WTC11 (cell line): Measurements from ENCODE around the gene GALNT12. TPM values are rescaled to one million over a fixed set of nuclear protein-coding genes. Genes with fewer than 3 reads are reported as not detected.

Experiments
- ATAC-seq: fragments of 200-7000 bp; cut with Tn5 transposase; 2 replicates; pipeline ENCODE4 v1.10.0; 2021; ENCODE audit warnings: mild to moderate bottlenecking, moderate library complexity
- CTCF ChIA-PET: fragments of 300-600 bp; sonication (Branson Sonifier 250); formaldehyde crosslinking; loops from one replicate; lab custom pipeline; 2021; ENCODE audit warnings: antibody characterized with exemption; lab: Charles Lee
- POLR2A ChIA-PET: fragments of 350-600 bp; sonication (Branson Sonifier 250); formaldehyde crosslinking; loops from one replicate; lab custom pipeline; 2021; ENCODE audit warnings: antibody characterized with exemption; lab: Charles Lee
- DNase-seq: peaks from one replicate; pipeline ENCODE4 v3.0.0; 2021; ENCODE audit warnings: low spot score
- H3K27ac Mint-ChIP-seq: 2 replicates; pipeline ENCODE4 v1.8.0; 2021; ENCODE audit warnings: mixed read lengths
- H3K27me3 Mint-ChIP-seq: 2 replicates; pipeline ENCODE4 v1.8.0; 2021; ENCODE audit warnings: low read depth, mild to moderate bottlenecking, moderate library complexity, mixed read lengths
- H3K36me3 Mint-ChIP-seq: 2 replicates; pipeline ENCODE4 v1.8.0; 2021; ENCODE audit warnings: mixed read lengths
- H3K4me1 Mint-ChIP-seq: 2 replicates; pipeline ENCODE4 v1.8.0; 2022; ENCODE audit warnings: mixed read lengths
- H3K4me3 Mint-ChIP-seq: 2 replicates; pipeline ENCODE4 v1.8.0; 2021; ENCODE audit warnings: mild to moderate bottlenecking, moderate library complexity, mixed read lengths
- H3K9me3 Mint-ChIP-seq: 2 replicates; pipeline ENCODE4 v1.8.0; 2021; ENCODE audit warnings: mixed read lengths
- AFF4 ChIP-seq: sonication (generic); formaldehyde crosslinking; IDR thresholded peaks from 2 replicates; pipeline ENCODE4 v1.8.1; 2023; ENCODE audit warnings: mild to moderate bottlenecking, missing genetic modification reagents, borderline replicate concordance
- CDX4 ChIP-seq: fragments of 250-450 bp; sonication (Bioruptor Pico); IDR thresholded peaks from 2 replicates; pipeline ENCODE4 v1.9.0; 2021; ENCODE audit warnings: moderate library complexity, mild to moderate bottlenecking, inconsistent platforms, borderline replicate concordance
- E2F4 ChIP-seq: sonication (generic); formaldehyde crosslinking; IDR thresholded peaks from 2 replicates; pipeline ENCODE4 v1.8.1; 2022; ENCODE audit warnings: low read depth, mild to moderate bottlenecking, moderate library complexity, missing genetic modification reagents, borderline replicate concordance
- E2F5 ChIP-seq: sonication (generic); formaldehyde crosslinking; IDR thresholded peaks from 2 replicates; pipeline ENCODE4 v1.8.1; 2022; ENCODE audit warnings: mild to moderate bottlenecking, moderate library complexity, missing genetic modification reagents
- ERG ChIP-seq: fragments of 250-450 bp; sonication (Bioruptor Pico); IDR thresholded peaks from 2 replicates; pipeline ENCODE4 v1.8.0; 2021; ENCODE audit warnings: mild to moderate bottlenecking
- ESRRA ChIP-seq: sonication (generic); formaldehyde crosslinking; IDR thresholded peaks from 2 replicates; pipeline ENCODE4 v1.8.1; 2022; ENCODE audit warnings: mild to moderate bottlenecking, missing genetic modification reagents, borderline replicate concordance
- FOXP4 ChIP-seq: sonication (generic); formaldehyde crosslinking; IDR thresholded peaks from 2 replicates; pipeline ENCODE4 v1.8.0; 2022; ENCODE audit warnings: mild to moderate bottlenecking, missing genetic modification reagents
- GRHL2 ChIP-seq: fragments of 250-450 bp; sonication (Bioruptor Pico); IDR thresholded peaks from 2 replicates; pipeline ENCODE4 v1.8.0; 2022; ENCODE audit warnings: mild to moderate bottlenecking, moderate library complexity; ENCODE audit not compliant: insufficient replicate concordance, severe bottlenecking
- HMGA2 ChIP-seq: fragments of 250-450 bp; sonication (Bioruptor Pico); IDR thresholded peaks from 2 replicates; pipeline ENCODE4 v1.4.0; 2021; ENCODE audit warnings: mild to moderate bottlenecking, moderate library complexity
- IRF1 ChIP-seq: sonication (generic); formaldehyde crosslinking; IDR thresholded peaks from 2 replicates; pipeline ENCODE4 v1.8.0; 2023; ENCODE audit warnings: missing genetic modification reagents
- JUN ChIP-seq: sonication (generic); formaldehyde crosslinking; IDR thresholded peaks from 2 replicates; pipeline ENCODE4 v1.8.0; 2023; ENCODE audit warnings: mild to moderate bottlenecking, missing genetic modification reagents
- MYBL2 ChIP-seq: sonication (generic); formaldehyde crosslinking; IDR thresholded peaks from 2 replicates; pipeline ENCODE4 v1.8.1; 2023; ENCODE audit warnings: mild to moderate bottlenecking, moderate library complexity, missing genetic modification reagents
- NFATC4 ChIP-seq: fragments of 250-450 bp; sonication (Bioruptor Pico); IDR thresholded peaks from 2 replicates; pipeline ENCODE4 v1.9.0; 2021; ENCODE audit warnings: mild to moderate bottlenecking
- NR1H2 ChIP-seq: sonication (generic); formaldehyde crosslinking; IDR thresholded peaks from 2 replicates; pipeline ENCODE4 v1.9.0; 2021; ENCODE audit warnings: mild to moderate bottlenecking, moderate library complexity, missing genetic modification reagents
- RELA ChIP-seq: sonication (generic); formaldehyde crosslinking; IDR thresholded peaks from 2 replicates; pipeline ENCODE4 v1.8.1; 2022; ENCODE audit warnings: missing genetic modification reagents, mild to moderate bottlenecking, borderline replicate concordance
- RORB ChIP-seq: fragments of 250-450 bp; sonication (Bioruptor Pico); IDR thresholded peaks from 2 replicates; pipeline ENCODE4 v1.9.0; 2021; ENCODE audit warnings: mild to moderate bottlenecking
- SMAD4 ChIP-seq: sonication (generic); formaldehyde crosslinking; IDR thresholded peaks from 2 replicates; pipeline ENCODE4 v1.8.0; 2022; ENCODE audit warnings: mild to moderate bottlenecking, missing genetic modification reagents
- TP53 ChIP-seq: sonication (generic); formaldehyde crosslinking; IDR thresholded peaks from 2 replicates; pipeline ENCODE4 v1.8.1; 2023; ENCODE audit warnings: mild to moderate bottlenecking, missing genetic modification reagents
- ZNF263 ChIP-seq: sonication (generic); formaldehyde crosslinking; IDR thresholded peaks from 2 replicates; pipeline ENCODE4 v1.8.1; 2022; ENCODE audit warnings: low read depth, mild to moderate bottlenecking, moderate library complexity, missing genetic modification reagents
- ZNF416 ChIP-seq: fragments of 250-450 bp; sonication (Bioruptor Pico); IDR thresholded peaks from 2 replicates; pipeline ENCODE4 v1.9.0; 2021; ENCODE audit warnings: mild to moderate bottlenecking, inconsistent platforms
- ZNF671 ChIP-seq: fragments of 250-450 bp; sonication (Bioruptor Pico); IDR thresholded peaks from 2 replicates; pipeline ENCODE4 v1.8.0; 2021; ENCODE audit warnings: mild to moderate bottlenecking
- ZSCAN18 ChIP-seq: fragments of 250-450 bp; sonication (Bioruptor Pico); IDR thresholded peaks from 2 replicates; pipeline ENCODE4 v2.1.2; 2022; ENCODE audit warnings: mild to moderate bottlenecking, moderate library complexity
- total RNA-seq: library from RNA; stranded (reverse); gene quantifications from 3 replicates; pipeline ENCODE4 v1.2.3, GENCODE V29; 2021

GALNT12 gene
- total RNA-seq, 1 experiment from 2014 or later, result 19.3 TPM

GRCh38 chr9:98838155-98838867, 30.8 kb downstream of the GALNT12 start:
- peak overlapping the region; percentile 57; the same call in 1 of the 2 replicates for H3K27ac Mint-ChIP-seq
- DNase-seq (no peak), ATAC-seq (no peak; the same call in 1 of the 2 replicates)
- ChIA-PET POLR2A (no interaction called here), CTCF (interaction anchor here (2.6 kb wide), 1 partner anchor 63 kb away, joined by 9 read pairs; no protein-coding TSS in a partner anchor)
- H3K27me3 Mint-ChIP-seq, result no peaks in the 10 kb centered on the region
- no peaks in the 10 kb centered on the region for H3K9me3 Mint-ChIP-seq
- peaks cover 13% of the 10 kb centered on the region for H3K36me3 Mint-ChIP-seq
- H3K4me1 Mint-ChIP-seq, result peaks cover 8% of the 10 kb centered on the region
- TF ChIP-seq NR1H2 (CRISPR knock-in tag) (no peak), TP53 (no peak), ZNF263 (CRISPR knock-in tag) (no peak), FOXP4 (CRISPR knock-in tag) (no peak), E2F4 (no peak), ESRRA (CRISPR knock-in tag) (no peak), ZSCAN18 (CRISPR knock-in tag) (no peak), ZNF671 (no peak), AFF4 (no peak), SMAD4 (CRISPR knock-in tag) (no peak), CDX4 (no peak), ZNF416 (CRISPR knock-in tag) (no peak), GRHL2 (CRISPR knock-in tag) (no peak)
- H3K4me3 Mint-ChIP-seq, result no peak overlapping the region

GRCh38 chr9:98838868-98839565, 31.5 kb downstream of the GALNT12 start:
- Mint-ChIP-seq H3K9me3 (no peaks in the 10 kb centered on the region), H3K27ac (no peak overlapping the region), H3K27me3 (no peaks in the 10 kb centered on the region), H3K36me3 (peaks cover 12% of the 10 kb centered on the region), H3K4me1 (peaks cover 8% of the 10 kb centered on the region), H3K4me3 (no peak overlapping the region)
- ATAC-seq (no peak), DNase-seq (no peak)
- ChIA-PET CTCF (interaction anchor here (1.0 to 2.6 kb wide), 2 partner anchors 9 to 64 kb away, joined by 3 to 9 read pairs; no protein-coding TSS in a partner anchor), POLR2A (no interaction called here)
- TF ChIP-seq MYBL2 (CRISPR knock-in tag) (no peak), RELA (no peak), JUN (CRISPR knock-in tag) (no peak), ERG (CRISPR knock-in tag) (no peak), HMGA2 (CRISPR knock-in tag) (no peak), E2F5 (CRISPR knock-in tag) (no peak), IRF1 (CRISPR knock-in tag) (no peak), RORB (CRISPR knock-in tag) (no peak), NFATC4 (no peak)
